Neural progenitor cell (in vitro differentiated cells): ENCODE data around the gene TICAM2. TPM values are rescaled to one million over a fixed set of nuclear protein-coding genes. Genes with fewer than 3 reads are reported as not detected.

Source experiments
- DNase-seq: peaks from one replicate; pipeline ENCODE4 v3.0.0-alpha.2; 2016; ENCODE audit warnings: low spot score
- H2AFZ ChIP-seq: fragments of 200-600 bp; sonication (generic); replicated peaks from 2 replicates; pipeline ENCODE4 v1.6.1; 2016; ENCODE audit warnings: antibody characterized with exemption
- H3F3A ChIP-seq: fragments of 200-600 bp; sonication (generic); 2 replicates; pipeline ENCODE4 v1.6.1; 2016; ENCODE audit warnings: antibody characterized with exemption, low read depth
- H3K27ac ChIP-seq: fragments of 200-600 bp; sonication (generic); 2 replicates; pipeline ENCODE4 v1.5.1; 2016; ENCODE audit warnings: mild to moderate bottlenecking
- H3K27me3 ChIP-seq: fragments of 200-600 bp; sonication (generic); 2 replicates; pipeline ENCODE4 v1.6.1; 2016; ENCODE audit warnings: mild to moderate bottlenecking, moderate library complexity
- H3K36me3 ChIP-seq: fragments of 200-600 bp; sonication (generic); 2 replicates; pipeline ENCODE4 v1.5.1; 2016
- H3K4me1 ChIP-seq: fragments of 200-600 bp; sonication (generic); 2 replicates; pipeline ENCODE4 v1.6.1; 2016; ENCODE audit warnings: mixed run types
- H3K4me2 ChIP-seq: fragments of 200-600 bp; sonication (generic); 2 replicates; pipeline ENCODE4 v1.6.1; 2016
- H3K4me3 ChIP-seq: fragments of 200-600 bp; sonication (generic); 2 replicates; pipeline ENCODE4 v1.5.1; 2016
- H3K79me2 ChIP-seq: fragments of 200-600 bp; sonication (generic); 2 replicates; pipeline ENCODE4 v1.6.1; 2016; ENCODE audit warnings: low read depth
- H3K9ac ChIP-seq: fragments of 200-600 bp; sonication (generic); 2 replicates; pipeline ENCODE4 v1.6.1; 2016
- H3K9me3 ChIP-seq: fragments of 200-600 bp; sonication (generic); 2 replicates; pipeline ENCODE4 v1.5.1; 2016; ENCODE audit warnings: low read depth
- H4K20me1 ChIP-seq: fragments of 200-600 bp; sonication (generic); 2 replicates; pipeline ENCODE4 v1.6.1; 2016; ENCODE audit warnings: low read depth
- H3K27ac Mint-ChIP-seq: 3 replicates; pipeline ENCODE4 v1.8.0; 2021; ENCODE audit warnings: mixed read lengths
- H3K27me3 Mint-ChIP-seq: 2 replicates; pipeline ENCODE4 v1.8.0; 2022; ENCODE audit warnings: low read depth, mild to moderate bottlenecking, inconsistent platforms, moderate library complexity, mixed read lengths; ENCODE audit not compliant: insufficient read depth
- H3K36me3 Mint-ChIP-seq: 3 replicates; pipeline ENCODE4 v1.8.0; 2021; ENCODE audit warnings: mixed read lengths
- H3K4me1 Mint-ChIP-seq: 3 replicates; pipeline ENCODE4 v1.8.0; 2021; ENCODE audit warnings: mixed read lengths
- H3K4me3 Mint-ChIP-seq: 3 replicates; pipeline ENCODE4 v1.8.0; 2021; ENCODE audit warnings: mild to moderate bottlenecking, moderate library complexity, mixed read lengths
- H3K9me3 Mint-ChIP-seq: 3 replicates; pipeline ENCODE4 v1.8.0; 2020; ENCODE audit warnings: mixed read lengths
- CTCF ChIP-seq: fragments of 200-600 bp; sonication (generic); IDR thresholded peaks from 2 replicates; pipeline ENCODE4 v1.5.1; 2017; ENCODE audit warnings: antibody characterized with exemption, mild to moderate bottlenecking
- EZH2 ChIP-seq: fragments of 200-600 bp; sonication (generic); IDR thresholded peaks from 2 replicates; pipeline ENCODE4 v1.6.1; 2017; ENCODE audit warnings: antibody characterized with exemption, mild to moderate bottlenecking, moderate library complexity
- EZH2phosphoT487 ChIP-seq: fragments of 200-600 bp; sonication (generic); IDR thresholded peaks from 2 replicates; pipeline ENCODE4 v1.6.1; 2017; ENCODE audit warnings: antibody characterized with exemption
- total RNA-seq: library from RNA; depleted of rRNA; stranded (reverse); fragments of >200 nt; gene quantifications from 2 replicates; pipeline ENCODE4 v1.2.3, GENCODE V29; 2015; ENCODE audit warnings: low replicate concordance

The TICAM2 gene
- total RNA-seq, 1 donor from 2014 or later, result not detected

GRCh38 chr5:115579747-115580173, 22.5 kb downstream of the TICAM2 start:
- Histone ChIP-seq H3K9ac (no peak overlapping the region), H3K27ac (no peak overlapping the region), H3K27me3 (no peaks in the 10 kb centered on the region), H3K79me2 (no peaks in the 10 kb centered on the region), H3K9me3 (no peaks in the 10 kb centered on the region), H3F3A (no peaks in the 10 kb centered on the region), H3K4me2 (no peak overlapping the region), H3K36me3 (no peaks in the 10 kb centered on the region), H3K4me3 (no peak overlapping the region), H2AFZ (no peak overlapping the region), H4K20me1 (no peaks in the 10 kb centered on the region), H3K4me1 (no peaks in the 10 kb centered on the region)
- H3K36me3 Mint-ChIP-seq, result no peaks in the 10 kb centered on the region
- no peak for DNase-seq
- H3K27me3 Mint-ChIP-seq, result peaks cover 2% of the 10 kb centered on the region
- TF ChIP-seq EZH2, result no peak
- no peak for TF ChIP-seq CTCF
- no peak for TF ChIP-seq EZH2phosphoT487
- H3K27ac Mint-ChIP-seq, result no peak overlapping the region
- H3K9me3 Mint-ChIP-seq, result peaks cover 4% of the 10 kb centered on the region
- no peak overlapping the region for H3K4me3 Mint-ChIP-seq
- no peaks in the 10 kb centered on the region for H3K4me1 Mint-ChIP-seq

GRCh38 chr5:115579216-115579615, 23.1 kb downstream of the TICAM2 start:
- Histone ChIP-seq H3K4me3 (no peak overlapping the region), H3K79me2 (no peaks in the 10 kb centered on the region), H2AFZ (no peak overlapping the region), H3K9ac (no peak overlapping the region), H3K9me3 (no peaks in the 10 kb centered on the region), H3K36me3 (no peaks in the 10 kb centered on the region), H3K27me3 (no peaks in the 10 kb centered on the region), H3F3A (no peaks in the 10 kb centered on the region), H3K4me2 (no peak overlapping the region), H3K27ac (no peak overlapping the region), H3K4me1 (no peaks in the 10 kb centered on the region), H4K20me1 (no peaks in the 10 kb centered on the region)
- peaks cover 2% of the 10 kb centered on the region for H3K27me3 Mint-ChIP-seq
- H3K4me1 Mint-ChIP-seq, result peaks cover 2% of the 10 kb centered on the region
- no peak for DNase-seq
- H3K36me3 Mint-ChIP-seq, result no peaks in the 10 kb centered on the region
- H3K4me3 Mint-ChIP-seq, result no peak overlapping the region
- peaks cover 4% of the 10 kb centered on the region for H3K9me3 Mint-ChIP-seq
- TF ChIP-seq EZH2phosphoT487 (no peak), EZH2 (no peak), CTCF (no peak)
- no peak overlapping the region for H3K27ac Mint-ChIP-seq

- Histone ChIP-seq H3K4me1 (no peaks in the 10 kb centered on the region), H3K9ac (no peak overlapping the region), H3K79me2 (no peaks in the 10 kb centered on the region), H3F3A (no peaks in the 10 kb centered on the region), H3K9me3 (no peaks in the 10 kb centered on the region), H3K27ac (no peak overlapping the region), H3K36me3 (no peaks in the 10 kb centered on the region), H3K27me3 (no peaks in the 10 kb centered on the region), H3K4me2 (no peak overlapping the region), H4K20me1 (no peaks in the 10 kb centered on the region), H3K4me3 (no peak overlapping the region), H2AFZ (no peak overlapping the region)
- Mint-ChIP-seq H3K9me3 (peaks cover 4% of the 10 kb centered on the region), H3K4me1 (peaks cover 3% of the 10 kb centered on the region), H3K4me3 (no peak overlapping the region), H3K27me3 (peaks cover 2% of the 10 kb centered on the region), H3K36me3 (no peaks in the 10 kb centered on the region), H3K27ac (no peak overlapping the region)
- TF ChIP-seq EZH2phosphoT487 (no peak), CTCF (no peak), EZH2 (no peak)
- no peak for DNase-seq
Observed at GRCh38 chr5:115578657-115579056, 23.6 kb downstream of the TICAM2 start.
